Fibroblast of villous mesenchyme (primary cell): ENCODE results near the gene PIWIL4. TPM values are rescaled to one million over a fixed set of nuclear protein-coding genes. Genes with fewer than 3 reads are reported as not detected.

Experiments
- DNase-seq: peaks from one replicate; pipeline ENCODE4 v3.0.0-alpha.2; 2010; ENCODE audit warnings: low read depth
- H3K4me3 ChIP-seq: 2 replicates; pipeline ENCODE4 v1.5.1; 2011; ENCODE audit warnings: low read depth, mild to moderate bottlenecking, low read length
- total RNA-seq: library from RNA; depleted of rRNA; stranded (reverse); fragments of >200 nt; gene quantifications from 2 replicates; pipeline ENCODE4 v1.2.3, GENCODE V29; 2012
- TF ChIP-seq, protein P1 (sequence below): IDR thresholded peaks from 2 replicates; pipeline ENCODE4 v1.5.1; 2012; ENCODE audit warnings: low read depth, mild to moderate bottlenecking, low read length; ENCODE audit not compliant: insufficient read depth

The PIWIL4 gene
- total RNA-seq, 1 donor = 0.86 TPM

DNA sequence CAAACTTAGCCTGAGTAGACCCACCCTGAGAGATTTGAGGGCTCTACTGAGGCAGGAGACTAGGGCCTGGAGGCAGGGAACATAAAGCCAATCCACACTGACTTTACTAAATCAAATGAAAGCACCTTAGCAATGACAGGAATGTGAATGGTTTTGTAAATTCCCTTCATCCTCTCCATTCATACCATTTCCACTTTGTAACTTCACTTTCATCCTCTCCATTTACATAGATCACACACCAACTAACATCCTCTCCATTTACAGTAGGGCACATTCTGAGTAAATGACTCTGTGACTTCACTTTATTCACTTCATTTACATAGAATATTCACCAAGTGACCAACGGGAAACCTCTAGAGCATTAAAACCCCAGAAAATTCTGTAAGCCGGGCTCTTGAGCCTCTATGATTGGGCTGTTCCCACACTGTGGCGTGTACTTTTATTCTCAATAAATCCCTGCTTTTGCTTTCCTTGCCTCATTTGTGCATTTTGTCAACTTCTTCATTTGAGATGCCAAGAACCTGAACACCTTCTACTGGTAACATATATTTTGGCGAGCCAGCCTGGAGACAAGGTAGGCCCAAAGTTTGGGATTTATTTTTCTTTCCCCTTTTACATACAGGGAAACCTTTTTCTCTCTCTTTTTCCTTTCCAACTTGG lies 82.9 kb downstream of the PIWIL4 start:
- TF ChIP-seq, protein P1, sequence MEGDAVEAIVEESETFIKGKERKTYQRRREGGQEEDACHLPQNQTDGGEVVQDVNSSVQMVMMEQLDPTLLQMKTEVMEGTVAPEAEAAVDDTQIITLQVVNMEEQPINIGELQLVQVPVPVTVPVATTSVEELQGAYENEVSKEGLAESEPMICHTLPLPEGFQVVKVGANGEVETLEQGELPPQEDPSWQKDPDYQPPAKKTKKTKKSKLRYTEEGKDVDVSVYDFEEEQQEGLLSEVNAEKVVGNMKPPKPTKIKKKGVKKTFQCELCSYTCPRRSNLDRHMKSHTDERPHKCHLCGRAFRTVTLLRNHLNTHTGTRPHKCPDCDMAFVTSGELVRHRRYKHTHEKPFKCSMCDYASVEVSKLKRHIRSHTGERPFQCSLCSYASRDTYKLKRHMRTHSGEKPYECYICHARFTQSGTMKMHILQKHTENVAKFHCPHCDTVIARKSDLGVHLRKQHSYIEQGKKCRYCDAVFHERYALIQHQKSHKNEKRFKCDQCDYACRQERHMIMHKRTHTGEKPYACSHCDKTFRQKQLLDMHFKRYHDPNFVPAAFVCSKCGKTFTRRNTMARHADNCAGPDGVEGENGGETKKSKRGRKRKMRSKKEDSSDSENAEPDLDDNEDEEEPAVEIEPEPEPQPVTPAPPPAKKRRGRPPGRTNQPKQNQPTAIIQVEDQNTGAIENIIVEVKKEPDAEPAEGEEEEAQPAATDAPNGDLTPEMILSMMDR = no peak
- H3K4me3 ChIP-seq = no peak overlapping the region
- DNase-seq = no peak

DNA sequence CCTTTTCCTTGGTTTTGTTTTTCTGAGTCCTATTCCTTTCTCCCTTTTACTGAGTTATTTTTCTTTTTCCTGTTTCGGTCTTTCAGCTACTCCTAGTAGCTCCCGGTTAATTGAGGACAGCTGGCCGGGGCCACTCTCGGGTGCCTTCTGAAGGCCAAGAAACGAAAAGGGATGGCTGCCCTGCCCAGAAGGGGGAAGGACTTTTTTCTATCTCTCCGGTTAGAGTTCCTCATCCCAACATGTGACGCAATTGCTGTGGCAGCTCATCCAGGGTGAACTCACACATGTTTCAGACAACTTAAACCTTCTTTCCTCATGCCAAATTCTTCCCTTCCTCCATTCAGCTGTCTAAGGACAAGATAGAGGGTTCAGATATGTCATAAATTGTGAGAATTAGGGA lies 83.6 kb downstream of the PIWIL4 start:
- TF ChIP-seq, protein P1 = no peak
- H3K4me3 ChIP-seq = no peak overlapping the region
- DNase-seq = peak; percentile 94

DNA sequence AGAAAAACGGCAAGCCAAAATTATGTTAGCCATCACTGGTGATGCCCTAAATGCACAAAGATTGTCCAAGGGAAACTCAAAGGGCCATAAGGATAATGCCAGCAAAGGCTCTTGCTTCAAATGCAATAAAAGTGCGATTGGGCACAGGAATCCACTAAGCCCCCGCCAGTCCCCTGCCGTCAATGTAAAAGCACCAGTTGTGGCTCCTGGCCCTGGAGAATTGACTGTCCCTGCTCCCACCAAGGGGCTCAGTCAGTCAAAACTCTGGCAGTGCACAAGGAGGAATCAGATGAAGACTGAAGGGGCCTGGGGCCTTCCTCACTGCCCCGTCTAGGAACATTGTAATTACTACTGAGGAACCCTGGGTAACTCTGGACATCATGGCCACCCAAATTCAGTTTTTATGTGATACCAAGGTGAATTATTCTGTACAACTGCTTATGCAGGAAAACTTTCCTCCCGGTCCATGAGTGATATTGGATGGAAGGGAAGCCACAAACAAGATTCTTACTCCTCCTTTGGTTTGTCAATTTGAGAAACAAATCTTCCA lies 85.6 kb downstream of the PIWIL4 start:
- no peak overlapping the region for H3K4me3 ChIP-seq
- TF ChIP-seq, protein P1 = no peak
- DNase-seq = no peak

DNA sequence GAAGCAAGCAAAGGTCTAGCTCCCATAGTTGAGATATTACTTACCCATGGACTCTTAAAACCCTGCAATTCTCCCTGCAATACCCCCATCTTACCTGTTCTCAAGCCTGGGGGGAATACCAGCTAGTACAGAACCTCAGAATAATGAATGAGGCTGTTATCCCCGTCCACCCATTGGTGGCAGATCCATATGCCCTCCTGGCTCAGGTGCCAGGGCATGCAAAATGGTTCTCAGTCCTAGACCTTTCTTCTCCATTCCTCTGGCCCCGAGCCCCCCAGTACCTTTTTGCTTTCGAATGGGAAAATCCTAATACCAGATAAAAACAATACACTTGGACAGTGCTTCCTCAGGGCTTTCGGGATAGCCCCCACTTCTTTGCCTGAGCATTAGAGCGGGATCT lies 86.4 kb downstream of the PIWIL4 start:
- TF ChIP-seq, protein P1 = no peak
- DNase-seq = no peak
- H3K4me3 ChIP-seq = no peak overlapping the region

DNA sequence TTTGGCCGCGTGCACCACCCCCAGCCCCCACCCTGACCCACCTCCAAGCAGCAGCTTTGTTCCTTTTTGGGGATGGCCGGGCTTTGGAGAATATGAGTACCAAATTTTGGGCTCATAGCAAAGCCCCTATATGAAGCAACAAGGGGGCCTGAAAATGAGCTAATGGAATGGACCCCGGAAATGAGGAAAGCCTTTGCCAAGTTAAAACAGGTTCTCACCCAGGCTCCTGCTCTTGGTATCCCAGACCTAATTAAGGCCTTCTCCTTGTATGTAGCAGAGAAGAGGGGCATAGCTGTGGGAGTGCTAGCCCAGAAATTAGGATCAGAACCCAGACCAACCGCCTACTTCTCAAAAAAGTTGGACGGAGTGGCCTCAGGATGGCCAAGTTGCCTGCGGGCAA lies 87.0 kb downstream of the PIWIL4 start:
- no peak for DNase-seq
- TF ChIP-seq, protein P1 = no peak
- no peak overlapping the region for H3K4me3 ChIP-seq

DNA sequence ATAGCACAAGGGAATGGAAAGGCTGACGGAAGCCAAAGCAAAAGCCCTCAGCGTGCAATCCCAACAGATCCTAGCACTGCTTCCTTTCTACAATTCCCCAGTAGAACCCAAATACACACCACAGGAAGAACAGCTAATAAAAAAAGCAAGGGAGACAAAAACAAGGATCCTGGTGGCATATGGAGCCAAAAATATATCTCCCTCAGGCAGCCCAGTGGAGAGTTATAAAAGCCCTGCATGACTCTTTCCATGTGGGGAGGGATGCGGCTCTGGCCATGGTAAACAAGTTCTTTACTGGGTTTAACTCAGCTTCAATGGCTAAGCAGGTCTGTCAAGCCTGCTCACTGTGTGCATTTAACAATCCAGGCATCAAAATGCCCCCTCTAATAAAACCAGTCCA lies 88.1 kb downstream of the PIWIL4 start:
- TF ChIP-seq, protein P1 = no peak
- no peak for DNase-seq
- H3K4me3 ChIP-seq = no peak overlapping the region

DNA sequence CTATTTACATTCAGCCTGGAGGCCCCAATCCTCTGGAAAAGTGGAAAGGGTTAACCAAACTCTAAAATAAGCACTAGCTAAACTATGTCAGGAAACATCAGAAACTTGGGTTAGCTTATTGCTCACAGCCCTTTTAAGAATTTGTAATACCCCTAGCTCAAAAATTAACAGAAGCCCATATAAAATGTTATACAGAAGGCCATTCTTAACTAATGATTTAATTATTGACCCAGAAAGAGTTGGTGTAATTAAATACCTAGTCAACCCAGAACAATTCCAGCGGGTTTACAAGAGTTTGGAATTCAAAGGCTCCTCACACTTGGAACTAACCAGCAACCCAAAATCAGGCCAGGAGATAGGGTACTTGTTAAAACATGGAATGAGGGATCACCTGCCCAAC lies 88.8 kb downstream of the PIWIL4 start:
- no peak for DNase-seq
- TF ChIP-seq, protein P1 = no peak
- H3K4me3 ChIP-seq = no peak overlapping the region
